HepG2 (cell line): ENCODE data around the gene NOS1AP. TPM values are rescaled to one million over a fixed set of nuclear protein-coding genes. Genes with fewer than 3 reads are reported as not detected.

Experiments used
- ARID2 ChIP-seq: sonication (generic); formaldehyde crosslinking; IDR thresholded peaks from 2 replicates; pipeline ENCODE4 v1.8.1; 2022; ENCODE audit warnings: mild to moderate bottlenecking, missing genetic modification reagents, borderline replicate concordance
- FOXC1 ChIP-seq: sonication (generic); formaldehyde crosslinking; IDR thresholded peaks from 2 replicates; pipeline ENCODE4 v1.8.0; 2022; ENCODE audit warnings: mild to moderate bottlenecking, missing genetic modification reagents, borderline replicate concordance
- GTF2F1 ChIP-seq: fragments of 150-350 bp; IDR thresholded peaks from 2 replicates; pipeline ENCODE4 v1.6.1; 2014; ENCODE audit warnings: low read length
- JDP2 ChIP-seq: sonication (generic); formaldehyde crosslinking; IDR thresholded peaks from 2 replicates; pipeline ENCODE4 v1.8.1; 2022; ENCODE audit warnings: missing genetic modification reagents, borderline replicate concordance
- KAT7 ChIP-seq: IDR thresholded peaks from 2 replicates; pipeline ENCODE4 v1.6.1; 2018; ENCODE audit warnings: borderline replicate concordance, missing compliant biosample characterization
- SIX4 ChIP-seq: sonication (generic); formaldehyde crosslinking; IDR thresholded peaks from 2 replicates; pipeline ENCODE4 v1.4.0; 2020; ENCODE audit warnings: missing genetic modification reagents
- YEATS2 ChIP-seq: sonication (generic); formaldehyde crosslinking; IDR thresholded peaks from 2 replicates; pipeline ENCODE4 v1.4.0; 2020; ENCODE audit warnings: missing genetic modification reagents, borderline replicate concordance
- ZNF30 ChIP-seq: sonication (generic); formaldehyde crosslinking; IDR thresholded peaks from 2 replicates; pipeline ENCODE4 v1.5.0; 2020; ENCODE audit warnings: mild to moderate bottlenecking, missing genetic modification reagents
- ZNF652 ChIP-seq: IDR thresholded peaks from 2 replicates; pipeline ENCODE4 v1.6.1; 2016; ENCODE audit warnings: low read depth, borderline replicate concordance
- polyA plus RNA-seq, 8 experiments: library from polyadenylated mRNA; depleted of rRNA in 3 of 8; stranded (reverse) in 7 of 8; unstranded in 1 of 8; fragments of >200 nt; fragmentation: Illumina TruSeq in 4 of 8; extraction: Trizol in 4 of 8; gene quantifications; 2 replicates each; pipeline versions ENCODE4 v1.2.1 to v1.2.3, GENCODE V29; 2011 to 2016; ENCODE audit warnings: low read depth in 4 of 8, missing spikeins in 1 of 8, mixed read lengths in 1 of 8; ENCODE audit not compliant: insufficient read depth in 1 of 8
- total RNA-seq, 5 experiments: library from RNA; depleted of rRNA; stranded (reverse); fragments of >200 nt; fragmentation: Illumina TruSeq; extraction: Trizol; gene quantifications; 2 replicates each; pipeline ENCODE4 v1.2.3, GENCODE V29; 2016; ENCODE audit warnings: low read depth in 1 of 5
- TF ChIP-seq, protein P1 (sequence below): sonication (generic); formaldehyde crosslinking; IDR thresholded peaks from 2 replicates; pipeline ENCODE4 v1.5.1; 2020; ENCODE audit warnings: mild to moderate bottlenecking, moderate library complexity, missing genetic modification reagents
- TF ChIP-seq, protein P2 (sequence below): IDR thresholded peaks from 2 replicates; pipeline ENCODE4 v1.6.1; 2016; ENCODE audit warnings: low read depth, borderline replicate concordance
- TF ChIP-seq, protein P3 (sequence below): sonication (generic); formaldehyde crosslinking; IDR thresholded peaks from 2 replicates; pipeline ENCODE4 v1.4.0; 2020; ENCODE audit warnings: missing genetic modification reagents, borderline replicate concordance
- TF ChIP-seq, protein P4 (sequence below): sonication (generic); formaldehyde crosslinking; IDR thresholded peaks from 2 replicates; pipeline ENCODE4 v1.9.0; 2022; ENCODE audit warnings: low read depth, missing genetic modification reagents
- TF ChIP-seq, protein P5 (sequence below): IDR thresholded peaks from 2 replicates; pipeline ENCODE4 v1.6.1; 2016; ENCODE audit warnings: missing genetic modification reagents, missing compliant biosample characterization
- TF ChIP-seq, protein P6 (sequence below): sonication (generic); formaldehyde crosslinking; IDR thresholded peaks from 2 replicates; pipeline ENCODE4 v1.8.0; 2022; ENCODE audit warnings: mild to moderate bottlenecking, missing genetic modification reagents, moderate library complexity

The NOS1AP gene
- total and polyA plus RNA-seq, 2 of the 13 experiments (the other 11 are each of a cell fraction or from before 2014, with no cell fraction given), result 2.0 to 3.3 TPM

DNA sequence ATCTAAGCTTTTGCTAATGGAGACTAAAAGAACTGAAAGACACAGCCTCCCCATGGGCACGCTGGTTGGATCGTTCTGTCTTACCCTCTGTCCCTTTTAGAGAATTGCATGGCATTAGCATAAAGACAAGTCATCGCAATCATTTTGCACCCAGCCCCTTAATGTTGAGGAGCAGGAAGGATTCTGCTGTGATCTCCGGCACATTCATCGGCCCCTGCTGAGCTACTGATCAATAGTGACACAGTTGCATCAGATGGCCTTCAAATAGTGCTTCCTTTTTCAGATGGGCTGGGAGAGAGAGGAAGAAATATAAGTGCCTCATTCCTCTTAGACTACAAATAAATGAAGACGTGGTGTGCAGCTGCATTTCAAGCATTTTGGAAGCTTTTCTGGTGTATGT is 75.4 kb downstream of the NOS1AP start (continued):
- TF ChIP-seq, protein P1, sequence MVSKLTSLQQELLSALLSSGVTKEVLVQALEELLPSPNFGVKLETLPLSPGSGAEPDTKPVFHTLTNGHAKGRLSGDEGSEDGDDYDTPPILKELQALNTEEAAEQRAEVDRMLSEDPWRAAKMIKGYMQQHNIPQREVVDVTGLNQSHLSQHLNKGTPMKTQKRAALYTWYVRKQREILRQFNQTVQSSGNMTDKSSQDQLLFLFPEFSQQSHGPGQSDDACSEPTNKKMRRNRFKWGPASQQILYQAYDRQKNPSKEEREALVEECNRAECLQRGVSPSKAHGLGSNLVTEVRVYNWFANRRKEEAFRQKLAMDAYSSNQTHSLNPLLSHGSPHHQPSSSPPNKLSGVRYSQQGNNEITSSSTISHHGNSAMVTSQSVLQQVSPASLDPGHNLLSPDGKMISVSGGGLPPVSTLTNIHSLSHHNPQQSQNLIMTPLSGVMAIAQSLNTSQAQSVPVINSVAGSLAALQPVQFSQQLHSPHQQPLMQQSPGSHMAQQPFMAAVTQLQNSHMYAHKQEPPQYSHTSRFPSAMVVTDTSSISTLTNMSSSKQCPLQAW, result no peak
- TF ChIP-seq, protein P2, sequence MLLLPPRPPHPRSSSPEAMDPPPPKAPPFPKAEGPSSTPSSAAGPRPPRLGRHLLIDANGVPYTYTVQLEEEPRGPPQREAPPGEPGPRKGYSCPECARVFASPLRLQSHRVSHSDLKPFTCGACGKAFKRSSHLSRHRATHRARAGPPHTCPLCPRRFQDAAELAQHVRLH (CRISPR knock-in tag), result no peak
- TF ChIP-seq, protein P3, sequence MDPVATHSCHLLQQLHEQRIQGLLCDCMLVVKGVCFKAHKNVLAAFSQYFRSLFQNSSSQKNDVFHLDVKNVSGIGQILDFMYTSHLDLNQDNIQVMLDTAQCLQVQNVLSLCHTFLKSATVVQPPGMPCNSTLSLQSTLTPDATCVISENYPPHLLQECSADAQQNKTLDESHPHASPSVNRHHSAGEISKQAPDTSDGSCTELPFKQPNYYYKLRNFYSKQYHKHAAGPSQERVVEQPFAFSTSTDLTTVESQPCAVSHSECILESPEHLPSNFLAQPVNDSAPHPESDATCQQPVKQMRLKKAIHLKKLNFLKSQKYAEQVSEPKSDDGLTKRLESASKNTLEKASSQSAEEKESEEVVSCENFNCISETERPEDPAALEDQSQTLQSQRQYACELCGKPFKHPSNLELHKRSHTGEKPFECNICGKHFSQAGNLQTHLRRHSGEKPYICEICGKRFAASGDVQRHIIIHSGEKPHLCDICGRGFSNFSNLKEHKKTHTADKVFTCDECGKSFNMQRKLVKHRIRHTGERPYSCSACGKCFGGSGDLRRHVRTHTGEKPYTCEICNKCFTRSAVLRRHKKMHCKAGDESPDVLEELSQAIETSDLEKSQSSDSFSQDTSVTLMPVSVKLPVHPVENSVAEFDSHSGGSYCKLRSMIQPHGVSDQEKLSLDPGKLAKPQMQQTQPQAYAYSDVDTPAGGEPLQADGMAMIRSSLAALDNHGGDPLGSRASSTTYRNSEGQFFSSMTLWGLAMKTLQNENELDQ (CRISPR knock-in tag), result no peak
- no peak for TF ChIP-seq SIX4 (CRISPR knock-in tag)
- no peak for TF ChIP-seq ZNF652
- TF ChIP-seq, protein P4, sequence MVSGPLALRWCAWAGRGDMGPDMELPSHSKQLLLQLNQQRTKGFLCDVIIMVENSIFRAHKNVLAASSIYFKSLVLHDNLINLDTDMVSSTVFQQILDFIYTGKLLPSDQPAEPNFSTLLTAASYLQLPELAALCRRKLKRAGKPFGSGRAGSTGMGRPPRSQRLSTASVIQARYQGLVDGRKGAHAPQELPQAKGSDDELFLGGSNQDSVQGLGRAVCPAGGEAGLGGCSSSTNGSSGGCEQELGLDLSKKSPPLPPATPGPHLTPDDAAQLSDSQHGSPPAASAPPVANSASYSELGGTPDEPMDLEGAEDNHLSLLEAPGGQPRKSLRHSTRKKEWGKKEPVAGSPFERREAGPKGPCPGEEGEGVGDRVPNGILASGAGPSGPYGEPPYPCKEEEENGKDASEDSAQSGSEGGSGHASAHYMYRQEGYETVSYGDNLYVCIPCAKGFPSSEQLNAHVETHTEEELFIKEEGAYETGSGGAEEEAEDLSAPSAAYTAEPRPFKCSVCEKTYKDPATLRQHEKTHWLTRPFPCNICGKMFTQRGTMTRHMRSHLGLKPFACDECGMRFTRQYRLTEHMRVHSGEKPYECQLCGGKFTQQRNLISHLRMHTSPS, result no peak
- no peak for TF ChIP-seq GTF2F1
- no peak for TF ChIP-seq YEATS2 (CRISPR knock-in tag)
- no peak for TF ChIP-seq ARID2 (CRISPR knock-in tag)
- TF ChIP-seq KAT7 (CRISPR knock-in tag), result no peak
- TF ChIP-seq, protein P5, sequence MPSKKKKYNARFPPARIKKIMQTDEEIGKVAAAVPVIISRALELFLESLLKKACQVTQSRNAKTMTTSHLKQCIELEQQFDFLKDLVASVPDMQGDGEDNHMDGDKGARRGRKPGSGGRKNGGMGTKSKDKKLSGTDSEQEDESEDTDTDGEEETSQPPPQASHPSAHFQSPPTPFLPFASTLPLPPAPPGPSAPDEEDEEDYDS (CRISPR knock-in tag), result no peak
- no peak for TF ChIP-seq JDP2 (CRISPR knock-in tag)
- TF ChIP-seq, protein P6, sequence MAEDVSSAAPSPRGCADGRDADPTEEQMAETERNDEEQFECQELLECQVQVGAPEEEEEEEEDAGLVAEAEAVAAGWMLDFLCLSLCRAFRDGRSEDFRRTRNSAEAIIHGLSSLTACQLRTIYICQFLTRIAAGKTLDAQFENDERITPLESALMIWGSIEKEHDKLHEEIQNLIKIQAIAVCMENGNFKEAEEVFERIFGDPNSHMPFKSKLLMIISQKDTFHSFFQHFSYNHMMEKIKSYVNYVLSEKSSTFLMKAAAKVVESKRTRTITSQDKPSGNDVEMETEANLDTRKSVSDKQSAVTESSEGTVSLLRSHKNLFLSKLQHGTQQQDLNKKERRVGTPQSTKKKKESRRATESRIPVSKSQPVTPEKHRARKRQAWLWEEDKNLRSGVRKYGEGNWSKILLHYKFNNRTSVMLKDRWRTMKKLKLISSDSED (CRISPR knock-in tag), result no peak
- no peak for TF ChIP-seq FOXC1 (CRISPR knock-in tag)
- no peak for TF ChIP-seq ZNF30 (CRISPR knock-in tag)
